GM23338 (cell line): ENCODE data around the gene PHTF1. TPM values are rescaled to one million over a fixed set of nuclear protein-coding genes. Genes with fewer than 3 reads are reported as not detected.

Source experiments
- ATAC-seq: fragments of 200-7000 bp; cut with Tn5 transposase; 3 replicates; pipeline ENCODE4 v1.9.1; 2020
- DNase-seq: peaks from one replicate; pipeline ENCODE4 v3.0.0-alpha.2; 2015; ENCODE audit warnings: low spot score
- H2AFZ ChIP-seq: fragments of 200-600 bp; sonication (generic); 2 replicates; pipeline ENCODE4 v1.8.0; 2016; ENCODE audit warnings: antibody characterized with exemption, mild to moderate bottlenecking, moderate library complexity
- H3F3A ChIP-seq: fragments of 200-600 bp; sonication (generic); replicated peaks from 2 replicates; pipeline ENCODE4 v1.8.0; 2017; ENCODE audit warnings: antibody characterized with exemption, mixed run types, low read depth
- H3K27ac ChIP-seq: fragments of 200-600 bp; sonication (generic); 2 replicates; pipeline ENCODE4 v1.6.1; 2016; ENCODE audit warnings: low read depth
- H3K27me3 ChIP-seq: fragments of 200-600 bp; sonication (generic); 2 replicates; pipeline ENCODE4 v1.8.0; 2016; ENCODE audit warnings: mild to moderate bottlenecking, mixed run types, moderate library complexity; ENCODE audit not compliant: insufficient read depth
- H3K36me3 ChIP-seq: fragments of 200-600 bp; sonication (generic); 2 replicates; pipeline ENCODE4 v1.8.0; 2016; ENCODE audit warnings: mild to moderate bottlenecking; ENCODE audit not compliant: insufficient read depth
- H3K4me1 ChIP-seq: fragments of 200-600 bp; sonication (generic); 2 replicates; pipeline ENCODE4 v1.8.0; 2016; ENCODE audit warnings: mild to moderate bottlenecking, moderate library complexity; ENCODE audit not compliant: insufficient read depth
- H3K4me2 ChIP-seq: fragments of 200-600 bp; sonication (generic); 2 replicates; pipeline ENCODE4 v1.7.1; 2017; ENCODE audit warnings: mixed run types
- H3K4me3 ChIP-seq: fragments of 200-600 bp; sonication (generic); 2 replicates; pipeline ENCODE4 v1.6.1; 2016; ENCODE audit warnings: mixed run types
- H3K79me2 ChIP-seq: fragments of 200-600 bp; sonication (generic); replicated peaks from 2 replicates; pipeline ENCODE4 v1.8.0; 2017; ENCODE audit warnings: mild to moderate bottlenecking; ENCODE audit not compliant: insufficient read depth
- H3K9me2 ChIP-seq: fragments of 200-600 bp; sonication (generic); 2 replicates; pipeline ENCODE4 v1.8.0; 2017; ENCODE audit not compliant: insufficient read depth
- H4K20me1 ChIP-seq: fragments of 200-600 bp; sonication (generic); replicated peaks from 2 replicates; pipeline ENCODE4 v1.8.0; 2017; ENCODE audit warnings: mild to moderate bottlenecking; ENCODE audit not compliant: insufficient read depth
- H3K27ac Mint-ChIP-seq: 2 replicates; pipeline ENCODE4 v1.8.0; 2020; ENCODE audit warnings: inconsistent platforms, mild to moderate bottlenecking, moderate library complexity, mixed read lengths
- H3K27me3 Mint-ChIP-seq: 3 replicates; pipeline ENCODE4 v1.8.0; 2022; ENCODE audit warnings: low read depth, mild to moderate bottlenecking, moderate library complexity, mixed read lengths, inconsistent platforms; ENCODE audit not compliant: insufficient read depth, poor library complexity
- H3K36me3 Mint-ChIP-seq: 3 replicates; pipeline ENCODE4 v1.8.0; 2021; ENCODE audit warnings: low read depth, mild to moderate bottlenecking, inconsistent platforms, moderate library complexity, mixed read lengths
- H3K4me1 Mint-ChIP-seq: 3 replicates; pipeline ENCODE4 v1.8.0; 2020; ENCODE audit warnings: mild to moderate bottlenecking, inconsistent platforms, mixed read lengths
- H3K4me3 Mint-ChIP-seq: 3 replicates; pipeline ENCODE4 v1.8.0; 2021; ENCODE audit warnings: moderate library complexity, mild to moderate bottlenecking, inconsistent platforms, mixed read lengths
- H3K9me3 Mint-ChIP-seq: 3 replicates; pipeline ENCODE4 v1.8.0; 2020; ENCODE audit warnings: moderate library complexity, mild to moderate bottlenecking, inconsistent platforms, mixed read lengths
- CREB1 ChIP-seq: fragments of 250-450 bp; sonication (Bioruptor Pico); IDR thresholded peaks from 2 replicates; pipeline ENCODE4 v1.5.0; 2020; ENCODE audit warnings: low read depth, mild to moderate bottlenecking, moderate library complexity
- CTCF ChIP-seq, 2 experiments: fragments of 200-600 bp in 1 of 2; sonication (generic) in 1 of 2; conservative IDR thresholded peaks; 2 replicates each; pipeline versions ENCODE4 v1.5.1 to v1.6.1; 2016 to 2017; ENCODE audit warnings: antibody characterized with exemption in 2 of 2, low read depth in 2 of 2, mild to moderate bottlenecking in 2 of 2, moderate library complexity in 1 of 2
- EZH2 ChIP-seq: fragments of 200-600 bp; sonication (generic); IDR thresholded peaks from one replicate; pipeline ENCODE4 v1.8.0; 2017; ENCODE audit warnings: antibody characterized with exemption, mild to moderate bottlenecking, low read depth; ENCODE audit not compliant: unreplicated experiment
- EZH2phosphoT487 ChIP-seq: fragments of 200-600 bp; sonication (generic); IDR thresholded peaks from one replicate; pipeline ENCODE4 v1.8.1; 2018; ENCODE audit warnings: antibody characterized with exemption; ENCODE audit not compliant: unreplicated experiment
- JUNB ChIP-seq: IDR thresholded peaks from one replicate; pipeline ENCODE4 v1.6.1; 2016; ENCODE audit warnings: antibody characterized with exemption; ENCODE audit not compliant: unreplicated experiment
- NANOG ChIP-seq: IDR thresholded peaks from 2 replicates; pipeline ENCODE4 v1.6.1; 2016; ENCODE audit warnings: antibody characterized with exemption, borderline replicate concordance
- POLR2AphosphoS5 ChIP-seq: IDR thresholded peaks from 2 replicates; pipeline ENCODE4 v1.6.1; 2016; ENCODE audit warnings: antibody characterized with exemption, low read depth
- REST ChIP-seq: IDR thresholded peaks from one replicate; pipeline ENCODE4 v1.6.1; 2018; ENCODE audit warnings: antibody characterized with exemption; ENCODE audit not compliant: unreplicated experiment
- STAT1 ChIP-seq: IDR thresholded peaks from one replicate; pipeline ENCODE4 v1.6.1; 2016; ENCODE audit warnings: antibody characterized with exemption; ENCODE audit not compliant: unreplicated experiment
- ZNF114 ChIP-seq: fragments of 250-450 bp; sonication (Bioruptor Pico); IDR thresholded peaks from 2 replicates; pipeline ENCODE4 v1.5.0; 2020; ENCODE audit warnings: mild to moderate bottlenecking, moderate library complexity
- ZNF331 ChIP-seq: fragments of 250-450 bp; sonication (Bioruptor Pico); IDR thresholded peaks from 2 replicates; pipeline ENCODE4 v1.5.0; 2020; ENCODE audit warnings: low read depth, mild to moderate bottlenecking, moderate library complexity
- polyA plus RNA-seq: library from polyadenylated mRNA; unstranded; fragments of >200 nt; fragmentation: Nextera tagmentation; extraction: Ambion mirVana; gene quantifications from 2 replicates; pipeline ENCODE4 v1.2.1, GENCODE V29; 2016
- total RNA-seq: library from RNA; depleted of rRNA; stranded (reverse); fragments of >200 nt; shearing (Covaris generic); gene quantifications from 2 replicates; pipeline ENCODE4 v1.2.3, GENCODE V29; 2014
- TF ChIP-seq, protein P1 (sequence below): IDR thresholded peaks from 2 replicates; pipeline ENCODE4 v1.6.1; 2016; ENCODE audit warnings: antibody characterized with exemption
- TF ChIP-seq, protein P2 (sequence below): fragments of 250-450 bp; sonication (Bioruptor Pico); IDR thresholded peaks from 2 replicates; pipeline ENCODE4 v1.5.0; 2020; ENCODE audit warnings: mild to moderate bottlenecking, moderate library complexity

The PHTF1 gene
- total and polyA plus RNA-seq, 2 experiments from 2014 or later: 19.1 to 21.6 TPM

DNA sequence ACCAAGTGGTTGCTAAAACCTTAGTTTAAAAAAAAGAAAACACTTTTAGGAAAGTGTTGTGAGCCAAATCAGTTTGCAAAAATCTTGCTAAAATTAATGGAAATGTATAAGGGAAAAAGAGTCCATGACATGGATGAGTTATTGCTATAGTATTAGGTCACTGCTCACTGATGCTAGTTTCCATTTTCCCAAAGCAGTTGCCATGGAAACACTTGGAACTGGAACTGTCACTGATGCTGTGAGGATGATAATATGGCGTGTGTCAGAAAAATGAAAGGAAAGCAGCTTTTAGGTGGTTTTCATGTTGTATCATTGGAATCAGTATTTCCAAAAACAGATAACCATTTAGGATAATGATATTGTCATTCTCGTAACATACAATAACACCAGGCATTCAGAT is 104.4 kb downstream of the PHTF1 start:
- Histone ChIP-seq H4K20me1 (no peaks in the 10 kb centered on the region), H3K27me3 (no peaks in the 10 kb centered on the region), H3K9me2 (no peaks in the 10 kb centered on the region), H2AFZ (no peak overlapping the region), H3K36me3 (no peaks in the 10 kb centered on the region), H3K27ac (no peak overlapping the region), H3K4me2 (no peak overlapping the region), H3F3A (no peaks in the 10 kb centered on the region), H3K4me3 (no peak overlapping the region), H3K79me2 (no peaks in the 10 kb centered on the region), H3K4me1 (no peaks in the 10 kb centered on the region)
- Mint-ChIP-seq H3K27me3 (no peaks in the 10 kb centered on the region), H3K27ac (no peak overlapping the region), H3K9me3 (no peaks in the 10 kb centered on the region), H3K4me1 (no peaks in the 10 kb centered on the region), H3K36me3 (no peaks in the 10 kb centered on the region), H3K4me3 (no peak overlapping the region)
- ATAC-seq (no peak), DNase-seq (no peak)
- TF ChIP-seq JUNB (no peak), NANOG (no peak), EZH2phosphoT487 (no peak), ZNF114 (no peak), CREB1 (CRISPR knock-in tag) (no peak), POLR2AphosphoS5 (no peak), ZNF331 (CRISPR knock-in tag) (no peak), REST (no peak), STAT1 (no peak), CTCF (conservative IDR thresholded peaks at IDR 0.05; ENCODE audit: low read depth in 2 of 2) (no peak), EZH2 (no peak)
- TF ChIP-seq, protein P1, sequence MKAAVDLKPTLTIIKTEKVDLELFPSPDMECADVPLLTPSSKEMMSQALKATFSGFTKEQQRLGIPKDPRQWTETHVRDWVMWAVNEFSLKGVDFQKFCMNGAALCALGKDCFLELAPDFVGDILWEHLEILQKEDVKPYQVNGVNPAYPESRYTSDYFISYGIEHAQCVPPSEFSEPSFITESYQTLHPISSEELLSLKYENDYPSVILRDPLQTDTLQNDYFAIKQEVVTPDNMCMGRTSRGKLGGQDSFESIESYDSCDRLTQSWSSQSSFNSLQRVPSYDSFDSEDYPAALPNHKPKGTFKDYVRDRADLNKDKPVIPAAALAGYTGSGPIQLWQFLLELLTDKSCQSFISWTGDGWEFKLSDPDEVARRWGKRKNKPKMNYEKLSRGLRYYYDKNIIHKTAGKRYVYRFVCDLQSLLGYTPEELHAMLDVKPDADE: no peak
- TF ChIP-seq, protein P2, sequence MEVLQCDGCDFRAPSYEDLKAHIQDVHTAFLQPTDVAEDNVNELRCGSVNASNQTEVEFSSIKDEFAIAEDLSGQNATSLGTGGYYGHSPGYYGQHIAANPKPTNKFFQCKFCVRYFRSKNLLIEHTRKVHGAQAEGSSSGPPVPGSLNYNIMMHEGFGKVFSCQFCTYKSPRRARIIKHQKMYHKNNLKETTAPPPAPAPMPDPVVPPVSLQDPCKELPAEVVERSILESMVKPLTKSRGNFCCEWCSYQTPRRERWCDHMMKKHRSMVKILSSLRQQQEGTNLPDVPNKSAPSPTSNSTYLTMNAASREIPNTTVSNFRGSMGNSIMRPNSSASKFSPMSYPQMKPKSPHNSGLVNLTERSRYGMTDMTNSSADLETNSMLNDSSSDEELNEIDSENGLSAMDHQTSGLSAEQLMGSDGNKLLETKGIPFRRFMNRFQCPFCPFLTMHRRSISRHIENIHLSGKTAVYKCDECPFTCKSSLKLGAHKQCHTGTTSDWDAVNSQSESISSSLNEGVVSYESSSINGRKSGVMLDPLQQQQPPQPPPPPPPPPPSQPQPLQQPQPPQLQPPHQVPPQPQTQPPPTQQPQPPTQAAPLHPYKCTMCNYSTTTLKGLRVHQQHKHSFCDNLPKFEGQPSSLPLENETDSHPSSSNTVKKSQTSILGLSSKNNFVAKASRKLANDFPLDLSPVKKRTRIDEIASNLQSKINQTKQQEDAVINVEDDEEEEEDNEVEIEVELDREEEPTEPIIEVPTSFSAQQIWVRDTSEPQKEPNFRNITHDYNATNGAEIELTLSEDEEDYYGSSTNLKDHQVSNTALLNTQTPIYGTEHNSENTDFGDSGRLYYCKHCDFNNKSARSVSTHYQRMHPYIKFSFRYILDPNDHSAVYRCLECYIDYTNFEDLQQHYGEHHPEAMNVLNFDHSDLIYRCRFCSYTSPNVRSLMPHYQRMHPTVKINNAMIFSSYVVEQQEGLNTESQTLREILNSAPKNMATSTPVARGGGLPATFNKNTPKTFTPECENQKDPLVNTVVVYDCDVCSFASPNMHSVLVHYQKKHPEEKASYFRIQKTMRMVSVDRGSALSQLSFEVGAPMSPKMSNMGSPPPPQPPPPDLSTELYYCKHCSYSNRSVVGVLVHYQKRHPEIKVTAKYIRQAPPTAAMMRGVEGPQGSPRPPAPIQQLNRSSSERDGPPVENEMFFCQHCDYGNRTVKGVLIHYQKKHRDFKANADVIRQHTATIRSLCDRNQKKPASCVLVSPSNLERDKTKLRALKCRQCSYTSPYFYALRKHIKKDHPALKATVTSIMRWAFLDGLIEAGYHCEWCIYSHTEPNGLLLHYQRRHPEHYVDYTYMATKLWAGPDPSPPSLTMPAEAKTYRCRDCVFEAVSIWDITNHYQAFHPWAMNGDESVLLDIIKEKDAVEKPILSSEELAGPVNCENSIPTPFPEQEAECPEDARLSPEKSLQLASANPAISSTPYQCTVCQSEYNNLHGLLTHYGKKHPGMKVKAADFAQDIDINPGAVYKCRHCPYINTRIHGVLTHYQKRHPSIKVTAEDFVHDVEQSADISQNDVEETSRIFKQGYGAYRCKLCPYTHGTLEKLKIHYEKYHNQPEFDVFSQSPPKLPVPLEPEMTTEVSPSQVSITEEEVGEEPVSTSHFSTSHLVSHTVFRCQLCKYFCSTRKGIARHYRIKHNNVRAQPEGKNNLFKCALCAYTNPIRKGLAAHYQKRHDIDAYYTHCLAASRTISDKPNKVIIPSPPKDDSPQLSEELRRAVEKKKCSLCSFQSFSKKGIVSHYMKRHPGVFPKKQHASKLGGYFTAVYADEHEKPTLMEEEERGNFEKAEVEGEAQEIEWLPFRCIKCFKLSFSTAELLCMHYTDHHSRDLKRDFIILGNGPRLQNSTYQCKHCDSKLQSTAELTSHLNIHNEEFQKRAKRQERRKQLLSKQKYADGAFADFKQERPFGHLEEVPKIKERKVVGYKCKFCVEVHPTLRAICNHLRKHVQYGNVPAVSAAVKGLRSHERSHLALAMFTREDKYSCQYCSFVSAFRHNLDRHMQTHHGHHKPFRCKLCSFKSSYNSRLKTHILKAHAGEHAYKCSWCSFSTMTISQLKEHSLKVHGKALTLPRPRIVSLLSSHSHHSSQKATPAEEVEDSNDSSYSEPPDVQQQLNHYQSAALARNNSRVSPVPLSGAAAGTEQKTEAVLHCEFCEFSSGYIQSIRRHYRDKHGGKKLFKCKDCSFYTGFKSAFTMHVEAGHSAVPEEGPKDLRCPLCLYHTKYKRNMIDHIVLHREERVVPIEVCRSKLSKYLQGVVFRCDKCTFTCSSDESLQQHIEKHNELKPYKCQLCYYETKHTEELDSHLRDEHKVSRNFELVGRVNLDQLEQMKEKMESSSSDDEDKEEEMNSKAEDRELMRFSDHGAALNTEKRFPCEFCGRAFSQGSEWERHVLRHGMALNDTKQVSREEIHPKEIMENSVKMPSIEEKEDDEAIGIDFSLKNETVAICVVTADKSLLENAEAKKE (CRISPR knock-in tag): no peak
